Upper lobe of left lung (tissue), 4 donors: ENCODE measurements around the gene RTTN.

ENCODE experiments used
- CTCF ChIP-seq, 6 experiments: fragments of 450-650 bp in 4 of 6; fragments of 200-600 bp in 2 of 6; sonication (generic) in 2 of 6; IDR thresholded peaks; one replicate each; pipeline ENCODE4 v1.5.1; 2016 to 2019; ENCODE audit warnings: antibody characterized with exemption in 6 of 6
- EP300 ChIP-seq, 4 donors: sonication (generic); formaldehyde crosslinking; IDR thresholded peaks; one replicate each; pipeline ENCODE4 v1.5.1; 2017; ENCODE audit warnings: antibody characterized with exemption in 4 of 4, control low read depth in 2 of 4
- POLR2AphosphoS5 ChIP-seq, 2 donors: sonication (generic); formaldehyde crosslinking; IDR thresholded peaks; one replicate each; pipeline ENCODE4 v1.5.1; 2017; ENCODE audit warnings: antibody characterized with exemption in 2 of 2

GRCh38 chr18:70249118-70249517 lies 43.6 kb upstream of the RTTN start:
- TF ChIP-seq CTCF (IDR thresholded peaks at IDR 0.05), result no peak
- TF ChIP-seq EP300 (IDR thresholded peaks at IDR 0.05), result no peak
- TF ChIP-seq POLR2AphosphoS5 (IDR thresholded peaks at IDR 0.05), result no peak
